ENCODE measurements around the gene MAN2B2. TPM values are rescaled to one million over a fixed set of nuclear protein-coding genes. Genes with fewer than 3 reads are reported as not detected.
A peak's percentile ranks its signal among the peaks of the same experiment; 100 is the strongest.

MAN2B2 gene
- total RNA-seq, 4 donors from 2014 or later = 9.0 to 23.3 (median 14.3) TPM

DNA sequence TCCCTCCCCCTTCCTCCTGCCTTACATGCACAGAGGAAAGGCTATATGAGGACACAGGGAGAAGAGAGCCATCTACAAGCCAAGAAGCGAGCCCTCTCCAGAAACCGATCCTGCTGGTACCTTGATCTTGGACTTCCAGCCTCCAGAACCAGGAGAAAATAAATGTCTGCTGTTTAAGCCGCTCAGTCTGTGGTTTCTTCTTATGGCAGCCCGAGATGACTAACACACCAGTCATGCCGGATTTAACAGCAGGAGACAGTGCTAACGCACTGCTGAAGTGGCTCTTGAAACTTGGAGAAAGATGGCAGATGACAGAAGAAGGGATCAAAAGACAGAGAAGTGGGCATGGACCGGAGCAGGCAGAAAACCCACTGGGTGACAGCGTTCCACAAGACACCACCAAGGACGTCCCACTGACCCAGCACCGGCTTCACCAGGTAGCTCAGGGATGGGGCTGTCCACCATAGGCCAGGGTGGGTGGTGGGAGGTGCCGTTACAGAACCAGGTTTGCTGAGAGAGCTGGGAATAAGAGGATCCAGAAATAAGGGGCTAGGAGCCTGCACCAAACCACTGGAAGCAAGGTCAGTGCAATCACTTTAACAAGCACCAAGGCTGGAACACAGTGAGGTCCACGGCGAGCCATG is 6.2 kb upstream of the MAN2B2 start:
- Histone ChIP-seq H3K27me3 (peaks cover 0 to 29% (median 5%) of the 10 kb centered on the region in 4 donors), H3K4me3 (no peak overlapping the region), H3K9me3 (no peaks in the 10 kb centered on the region), H3K27ac (no peak overlapping the region), H3K36me3 (no peaks in the 10 kb centered on the region), H3K4me1 (peaks cover 4 to 25% (median 7%) of the 10 kb centered on the region in 3 donors)
- intact Hi-C loops (cut with DNase I) = no loop called here
- no peak for DNase-seq
- no peak for TF ChIP-seq POLR2A (IDR thresholded peaks at IDR 0.05)
- TF ChIP-seq, protein P1, sequence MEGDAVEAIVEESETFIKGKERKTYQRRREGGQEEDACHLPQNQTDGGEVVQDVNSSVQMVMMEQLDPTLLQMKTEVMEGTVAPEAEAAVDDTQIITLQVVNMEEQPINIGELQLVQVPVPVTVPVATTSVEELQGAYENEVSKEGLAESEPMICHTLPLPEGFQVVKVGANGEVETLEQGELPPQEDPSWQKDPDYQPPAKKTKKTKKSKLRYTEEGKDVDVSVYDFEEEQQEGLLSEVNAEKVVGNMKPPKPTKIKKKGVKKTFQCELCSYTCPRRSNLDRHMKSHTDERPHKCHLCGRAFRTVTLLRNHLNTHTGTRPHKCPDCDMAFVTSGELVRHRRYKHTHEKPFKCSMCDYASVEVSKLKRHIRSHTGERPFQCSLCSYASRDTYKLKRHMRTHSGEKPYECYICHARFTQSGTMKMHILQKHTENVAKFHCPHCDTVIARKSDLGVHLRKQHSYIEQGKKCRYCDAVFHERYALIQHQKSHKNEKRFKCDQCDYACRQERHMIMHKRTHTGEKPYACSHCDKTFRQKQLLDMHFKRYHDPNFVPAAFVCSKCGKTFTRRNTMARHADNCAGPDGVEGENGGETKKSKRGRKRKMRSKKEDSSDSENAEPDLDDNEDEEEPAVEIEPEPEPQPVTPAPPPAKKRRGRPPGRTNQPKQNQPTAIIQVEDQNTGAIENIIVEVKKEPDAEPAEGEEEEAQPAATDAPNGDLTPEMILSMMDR (IDR thresholded peaks at IDR 0.05) = no peak
- WGBS, 2 donors = 58 to 93% methylated on average over 4 to 13 of the region's 13 CpGs

DNA sequence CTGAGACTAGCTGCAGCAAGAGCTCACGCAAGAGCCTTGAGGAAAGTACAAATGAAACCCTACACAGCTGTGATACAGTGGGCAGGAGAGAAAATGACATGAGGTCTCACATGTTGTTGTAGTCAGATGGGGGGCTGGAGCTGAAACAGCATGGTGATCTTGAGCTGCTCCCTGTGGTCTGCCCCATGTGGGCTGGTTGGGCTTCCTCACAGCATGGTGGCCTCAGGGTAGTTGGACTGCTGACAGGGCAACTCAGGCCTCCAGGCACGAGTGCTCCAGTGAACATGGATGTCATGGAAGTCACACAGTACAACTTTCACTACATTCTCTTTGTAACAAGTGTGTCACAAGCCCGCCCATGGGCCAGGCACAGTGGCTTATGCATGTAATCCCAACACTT is 3.4 kb upstream of the MAN2B2 start:
- Histone ChIP-seq H3K27me3 (peaks cover 0 to 3% (median 0%) of the 10 kb centered on the region in 4 donors), H3K4me1 (peaks cover 11 to 26% (median 15%) of the 10 kb centered on the region in 3 donors), H3K36me3 (peaks cover 0 to 2% (median 0%) of the 10 kb centered on the region in 3 donors), H3K9me3 (no peaks in the 10 kb centered on the region), H3K4me3 (no peak overlapping the region), H3K27ac (no peak overlapping the region)
- intact Hi-C loops (cut with DNase I) = no loop called here
- no peak for DNase-seq
- WGBS, 2 donors = 75 to 91% methylated on average over 1 to 2 of the region's 3 CpGs
- TF ChIP-seq, protein P1 (IDR thresholded peaks at IDR 0.05) = no peak
- no peak for TF ChIP-seq POLR2A (IDR thresholded peaks at IDR 0.05)

DNA sequence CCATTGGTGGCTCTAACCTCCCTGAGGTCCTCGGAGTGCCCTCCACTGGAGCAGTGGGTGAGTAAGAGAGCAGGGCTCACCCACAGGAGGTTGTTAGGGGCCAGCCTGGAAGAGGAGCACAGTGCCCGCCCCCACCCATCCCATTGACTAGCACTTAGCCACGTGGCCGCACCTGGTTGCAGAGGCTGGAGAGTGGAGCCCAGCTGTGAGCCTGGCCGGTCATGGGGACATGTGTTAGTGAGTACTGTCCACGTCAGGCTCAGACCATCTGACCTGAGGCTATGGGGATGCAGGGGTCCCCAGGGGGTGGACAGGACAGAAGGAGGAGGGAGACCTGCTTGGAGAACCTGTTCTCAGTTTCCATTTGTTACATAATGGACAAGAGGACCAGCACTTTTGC is 1.4 kb upstream of the MAN2B2 start:
- DNase-seq = no peak
- TF ChIP-seq, protein P1 (IDR thresholded peaks at IDR 0.05) = no peak
- no peak for TF ChIP-seq POLR2A (IDR thresholded peaks at IDR 0.05)
- Histone ChIP-seq H3K36me3 (peaks cover 3 to 22% (median 4%) of the 10 kb centered on the region in 3 donors), H3K4me3 (no peak overlapping the region), H3K27ac (no peak overlapping the region), H3K27me3 (peaks cover 0 to 3% (median 0%) of the 10 kb centered on the region in 4 donors), H3K4me1 (peaks cover 11 to 26% (median 15%) of the 10 kb centered on the region in 3 donors), H3K9me3 (no peaks in the 10 kb centered on the region)
- 66% methylated on average over 5 of the region's 6 CpGs; no CpG with 5 or more reads in 1 of the 2 donors for WGBS, 2 donors
- intact Hi-C loops (cut with DNase I) = no loop called here

DNA sequence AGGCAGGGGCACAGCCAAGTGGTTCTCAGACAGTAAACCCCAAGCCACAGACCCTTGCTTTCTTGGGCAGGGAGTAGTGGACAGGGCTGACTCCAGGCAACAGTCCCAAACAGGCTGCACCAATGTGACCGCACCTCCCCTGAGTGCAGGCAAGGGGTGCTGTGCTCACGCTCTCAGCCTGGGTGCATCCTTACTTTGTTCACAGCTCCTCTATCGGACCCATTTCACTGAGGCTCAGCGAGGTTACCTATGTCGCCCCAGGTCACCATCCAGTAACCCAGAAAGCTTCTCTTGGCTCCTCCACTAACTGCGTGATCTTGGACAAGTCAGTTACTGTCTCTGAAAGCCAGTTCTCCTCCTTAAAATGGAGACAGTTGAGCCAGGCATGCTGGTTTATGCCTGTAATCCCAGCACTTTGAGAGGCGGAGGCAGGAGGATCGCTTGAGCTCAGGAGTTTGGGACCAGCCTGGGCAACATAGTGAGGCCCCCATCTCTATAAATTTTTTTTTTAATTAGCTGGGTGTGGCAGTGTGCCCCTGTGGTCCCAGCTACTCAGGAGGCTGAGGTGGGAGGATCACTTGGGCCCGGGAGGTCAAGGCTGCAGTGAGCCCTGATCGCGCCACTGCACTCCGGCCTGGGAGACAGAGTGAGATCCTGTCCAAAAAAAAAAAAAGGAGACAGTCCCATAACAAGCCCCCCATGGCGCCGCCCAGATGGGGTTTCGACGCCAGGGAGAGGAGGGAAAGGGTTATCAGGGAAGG is 823 bp upstream of the MAN2B2 start:
- H3K27me3 ChIP-seq = peaks cover 0 to 3% (median 0%) of the 10 kb centered on the region in 4 donors
- 41 to 47% methylated on average over 11 to 14 of the region's 16 CpGs for WGBS, 2 donors
- intact Hi-C loops (cut with DNase I) = no loop called here
- DNase-seq = no peak
- H3K9me3 ChIP-seq = no peaks in the 10 kb centered on the region
- peak overlapping the region; percentile 40 to 86 (median 78) for H3K27ac ChIP-seq
- peak overlapping the region; percentile 69 to 99 (median 83) for H3K4me3 ChIP-seq
- no peak for TF ChIP-seq POLR2A (IDR thresholded peaks at IDR 0.05)
- TF ChIP-seq, protein P1 (IDR thresholded peaks at IDR 0.05) = no peak
- H3K4me1 ChIP-seq = peaks cover 11 to 26% (median 15%) of the 10 kb centered on the region in 3 donors
- peaks cover 4 to 26% (median 7%) of the 10 kb centered on the region in 3 donors for H3K36me3 ChIP-seq
